Measurements from ENCODE around the gene ENO4.

DNA sequence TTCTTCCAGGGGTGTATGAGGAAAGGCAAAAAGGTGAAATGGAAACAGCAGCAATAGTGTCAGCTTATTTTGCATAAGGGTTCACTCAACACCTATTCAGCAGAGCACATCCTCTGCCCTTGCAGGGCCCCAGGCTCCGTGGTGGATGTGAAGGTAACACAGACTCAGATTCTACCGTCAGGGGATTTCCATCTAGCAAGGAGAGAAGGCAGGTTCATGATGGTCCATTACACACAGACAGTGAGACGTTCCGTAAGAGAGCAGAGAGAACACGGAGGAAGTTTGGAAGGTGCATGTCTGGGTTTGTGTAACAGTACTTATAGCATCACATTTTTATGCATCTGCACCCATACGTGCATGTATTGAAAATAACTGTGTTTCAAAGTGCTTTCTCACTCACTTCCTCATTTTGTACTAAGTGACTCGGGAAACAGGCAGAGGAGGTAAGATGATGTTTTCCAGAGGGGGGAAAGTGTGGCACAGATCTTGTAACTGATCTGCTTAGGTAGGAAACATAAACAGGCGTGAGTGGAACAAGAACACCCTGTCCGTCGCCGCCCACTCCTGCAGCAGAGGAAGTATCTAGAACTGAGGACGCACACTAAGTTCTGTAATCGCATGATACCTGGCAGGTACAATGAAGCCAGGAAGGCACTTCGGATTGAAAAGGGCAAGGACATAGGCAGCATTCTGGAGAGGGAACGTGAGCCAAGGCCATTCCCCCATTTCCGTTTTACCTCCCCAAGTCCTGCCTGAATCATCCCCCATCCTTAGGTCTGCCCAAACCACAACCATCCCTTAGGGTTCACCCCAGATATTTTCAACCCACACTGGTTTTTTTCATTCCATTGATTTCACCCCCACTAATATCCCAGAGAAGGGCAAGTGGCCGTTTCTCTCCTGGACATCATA, 1.0 kb upstream of the ENO4 start:
- TF ChIP-seq, protein P1, sequence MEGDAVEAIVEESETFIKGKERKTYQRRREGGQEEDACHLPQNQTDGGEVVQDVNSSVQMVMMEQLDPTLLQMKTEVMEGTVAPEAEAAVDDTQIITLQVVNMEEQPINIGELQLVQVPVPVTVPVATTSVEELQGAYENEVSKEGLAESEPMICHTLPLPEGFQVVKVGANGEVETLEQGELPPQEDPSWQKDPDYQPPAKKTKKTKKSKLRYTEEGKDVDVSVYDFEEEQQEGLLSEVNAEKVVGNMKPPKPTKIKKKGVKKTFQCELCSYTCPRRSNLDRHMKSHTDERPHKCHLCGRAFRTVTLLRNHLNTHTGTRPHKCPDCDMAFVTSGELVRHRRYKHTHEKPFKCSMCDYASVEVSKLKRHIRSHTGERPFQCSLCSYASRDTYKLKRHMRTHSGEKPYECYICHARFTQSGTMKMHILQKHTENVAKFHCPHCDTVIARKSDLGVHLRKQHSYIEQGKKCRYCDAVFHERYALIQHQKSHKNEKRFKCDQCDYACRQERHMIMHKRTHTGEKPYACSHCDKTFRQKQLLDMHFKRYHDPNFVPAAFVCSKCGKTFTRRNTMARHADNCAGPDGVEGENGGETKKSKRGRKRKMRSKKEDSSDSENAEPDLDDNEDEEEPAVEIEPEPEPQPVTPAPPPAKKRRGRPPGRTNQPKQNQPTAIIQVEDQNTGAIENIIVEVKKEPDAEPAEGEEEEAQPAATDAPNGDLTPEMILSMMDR (IDR thresholded peaks at IDR 0.05) = no peak
- TF ChIP-seq POLR2AphosphoS5 (IDR thresholded peaks at IDR 0.05) (no peak), POLR2A (IDR thresholded peaks at IDR 0.05) (no peak)
